Ovary (tissue), 9 donors: ENCODE measurements around the gene CADM4. TPM values are rescaled to one million over a fixed set of nuclear protein-coding genes. Genes with fewer than 3 reads are reported as not detected.
"Not testable (repeated sequence)": the region's sequence is repeated elsewhere in the genome, so short reads cannot be mapped to it uniquely, and the experiment has no call there.

Source experiments
- DNase-seq, 5 donors: peaks; one replicate each; pipeline ENCODE4 v3.0.0-alpha.2; 2019 to 2020
- H3K27ac ChIP-seq, 2 donors: fragments of 200-600 bp; one replicate each; pipeline versions ENCODE4 v1.5.1 to v1.8.0; 2019 to 2022
- H3K27me3 ChIP-seq: fragments of 200-600 bp; one replicate; pipeline ENCODE4 v1.8.0; 2022
- H3K36me3 ChIP-seq: fragments of 200-600 bp; sonication (generic); one replicate; pipeline ENCODE4 v1.5.1; 2019
- H3K4me1 ChIP-seq: one replicate; pipeline ENCODE4 v1.8.1; 2013; ENCODE audit warnings: mild to moderate bottlenecking, moderate library complexity; ENCODE audit not compliant: insufficient read depth
- H3K4me3 ChIP-seq: fragments of 200-600 bp; sonication (generic); one replicate; pipeline ENCODE4 v1.5.1; 2017
- H3K9me3 ChIP-seq, 2 donors: fragments of 200-600 bp in 1 of 2; sonication (generic) in 1 of 2; one replicate each; pipeline versions ENCODE4 v1.5.1 to v1.8.1; 2013 to 2019; ENCODE audit warnings: mild to moderate bottlenecking in 1 of 2, moderate library complexity in 1 of 2
- CTCF ChIP-seq, 3 donors: fragments of 450-650 bp in 2 of 3; fragments of 200-600 bp in 1 of 3; IDR thresholded peaks; one replicate each; pipeline versions ENCODE4 v1.5.1 to v1.8.0; 2016 to 2022; ENCODE audit warnings: antibody characterized with exemption in 3 of 3, mild to moderate bottlenecking in 1 of 3
- EP300 ChIP-seq: sonication (generic); formaldehyde crosslinking; IDR thresholded peaks from one replicate; pipeline ENCODE4 v1.6.1; 2017; ENCODE audit warnings: antibody characterized with exemption
- POLR2A ChIP-seq: fragments of 450-650 bp; IDR thresholded peaks from one replicate; pipeline ENCODE4 v1.6.1; 2017; ENCODE audit warnings: antibody characterized with exemption, mild to moderate bottlenecking, moderate library complexity
- WGBS, 3 donors: extraction: QIAGEN DNeasy Blood & Tissue Kit in 1 of 3; methylation state at CpG; one replicate each; pipeline versions ENCODE4 v1.1.5 to v1.1.7; 2013 to 2017; 5-methylcytosine and 5-hydroxymethylcytosine counted together
- intact Hi-C, 4 donors: fragments of 100-400 bp; cut with DNase I; formaldehyde crosslinking; loops; one replicate each; pipeline versions ENCODE4 v1.11.0 to v1.15.1; 2022 to 2023
- polyA plus RNA-seq, 2 donors: library from polyadenylated mRNA; stranded (reverse); fragments of 200-250 nt in 1 of 2; fragments of 350-450 nt in 1 of 2; fragmentation: Illumina TruSeq in 1 of 2; extraction: RNeasy Lipid Tissue Mini Kit (QIAGEN cat#74804) in 1 of 2; gene quantifications; one replicate each; pipeline ENCODE4 v1.2.3, GENCODE V29; 2013 to 2014
- total RNA-seq, 7 donors: library from RNA; depleted of rRNA in 2 of 7; stranded (reverse); fragments of >200 nt in 2 of 7; fragmentation: NEBNext Ultra II Directional in 3 of 7; extraction: Animal tissue kit (Norgen Biotek cat#: 25700) in 3 of 7; gene quantifications; one replicate each; pipeline versions ENCODE4 v1.1.0 to v1.2.4, GENCODE V29; 2016 to 2023
- donor health status: DM: no; HTN: no; CAD: no; lungs with moderate emphysema.
- donor health status: DM: no; HTN: no; CAD: no.
- donor health status: Bipolar disorder and iron deficiency.
- donor health status: DM: yes; HTN: yes; CAD: no.
- donor health status: DM: no; HTN: no; CAD: no.
- donor health status: DM: yes; HTN: yes; CAD: no.

The CADM4 gene
- total and polyA plus RNA-seq, 9 donors, result 6.2 to 24.3 (median 11.3) TPM

- WGBS, 3 donors, result 61 to 77% (median 65%) methylated on average over 5 of the region's 5 CpGs
- H3K4me3 ChIP-seq, result no peak overlapping the region
- no peak for DNase-seq
- H3K9me3 ChIP-seq, result no peaks in the 10 kb centered on the region
- no peak overlapping the region for H3K27ac ChIP-seq
- H3K4me1 ChIP-seq, result no peaks in the 10 kb centered on the region
- H3K27me3 ChIP-seq, result no peaks in the 10 kb centered on the region
- intact Hi-C loops, result loop anchor here in 2 of 4 donors (10.0 kb wide), 3 partner anchors 48 to 208 kb away; no protein-coding TSS in a partner anchor
- no peaks in the 10 kb centered on the region for H3K36me3 ChIP-seq
- TF ChIP-seq CTCF (IDR thresholded peaks at IDR 0.05) (no peak), POLR2A (no peak), EP300 (no peak)
Observed at GRCh38 chr19:43652546-43652874, 12.9 kb upstream of the CADM4 start.

GRCh38 chr19:43651758-43652545 lies 12.3 kb upstream of the CADM4 start:
- TF ChIP-seq CTCF (IDR thresholded peaks at IDR 0.05), result peak; percentile 39 to 62 (median 54)
- TF ChIP-seq POLR2A, result no peak
- Histone ChIP-seq H3K27me3 (no peaks in the 10 kb centered on the region), H3K4me1 (no peaks in the 10 kb centered on the region), H3K4me3 (no peak overlapping the region), H3K9me3 (no peaks in the 10 kb centered on the region), H3K27ac (no peak overlapping the region), H3K36me3 (no peaks in the 10 kb centered on the region)
- peak; percentile 48 to 64 (median 62) for DNase-seq
- 51 to 66% (median 55%) methylated on average over 14 of the region's 14 CpGs for WGBS, 3 donors
- intact Hi-C loops, result loop anchor here in 2 of 4 donors (10.0 kb wide), 3 partner anchors 47 to 207 kb away; no protein-coding TSS in a partner anchor

GRCh38 chr19:43650276-43650675 lies 10.6 kb upstream of the CADM4 start:
- 94 to 96% (median 95%) methylated on average over 7 of the region's 7 CpGs for WGBS, 3 donors
- H3K27ac ChIP-seq, H3K4me3 ChIP-seq, H3K36me3 ChIP-seq, H3K27me3 ChIP-seq, H3K4me1 ChIP-seq, H3K9me3 ChIP-seq, DNase-seq: not testable (repeated sequence)
- intact Hi-C loops, result loop anchor here in 2 of 4 donors (10.0 kb wide), 3 partner anchors 45 to 205 kb away; no protein-coding TSS in a partner anchor

- Histone ChIP-seq H3K27ac (no peak overlapping the region), H3K4me1 (no peaks in the 10 kb centered on the region), H3K27me3 (no peaks in the 10 kb centered on the region), H3K36me3 (no peaks in the 10 kb centered on the region), H3K9me3 (no peaks in the 10 kb centered on the region), H3K4me3 (no peak overlapping the region)
- DNase-seq, result no peak
- 91 to 98% (median 92%) methylated on average over 2 of the region's 2 CpGs for WGBS, 3 donors
- intact Hi-C loops, result no loop called here
- TF ChIP-seq POLR2A, result no peak
- no peak for TF ChIP-seq CTCF (IDR thresholded peaks at IDR 0.05)
Observed at GRCh38 chr19:43649514-43649913, 9.9 kb upstream of the CADM4 start.

GRCh38 chr19:43648633-43649032 lies 9.0 kb upstream of the CADM4 start:
- Histone ChIP-seq H3K36me3 (no peaks in the 10 kb centered on the region), H3K27me3 (no peaks in the 10 kb centered on the region), H3K4me3 (no peak overlapping the region), H3K4me1 (no peaks in the 10 kb centered on the region), H3K9me3 (no peaks in the 10 kb centered on the region), H3K27ac (no peak overlapping the region)
- DNase-seq, result no peak
- TF ChIP-seq POLR2A, result no peak
- no peak for TF ChIP-seq CTCF (IDR thresholded peaks at IDR 0.05)
- TF ChIP-seq EP300, result no peak
- WGBS, 3 donors, result 95 to 97% (median 97%) methylated on average over 6 of the region's 6 CpGs
- intact Hi-C loops, result no loop called here
